SK-N-SH (cell line): Measurements from ENCODE around the gene ZC3H18. TPM values are rescaled to one million over a fixed set of nuclear protein-coding genes. Genes with fewer than 3 reads are reported as not detected.

ENCODE experiments used
- CTCF ChIA-PET: fragments of 300-600, 350-600 bp; formaldehyde crosslinking; extraction: SDS; loops from one replicate; lab custom pipeline; 2021; lab: Yijun Ruan, JAX
- POLR2A ChIA-PET: fragments of 350-600 bp; sonication (Branson Sonifier 250); formaldehyde crosslinking; extraction: SDS; loops from one replicate; lab custom pipeline; 2020; ENCODE audit warnings: antibody characterized with exemption, inconsistent platforms; lab: Yijun Ruan, JAX
- DNase-seq: peaks from one replicate; pipeline ENCODE4 v3.0.0; 2012
- H2AFZ ChIP-seq: fragments of 200-600 bp; sonication (generic); 2 replicates; pipeline ENCODE4 v1.8.1; 2016; ENCODE audit warnings: antibody characterized with exemption, mild to moderate bottlenecking, low read depth
- H3F3A ChIP-seq: fragments of 200-600 bp; sonication (generic); replicated peaks from 2 replicates; pipeline ENCODE3; 2016; ENCODE audit warnings: antibody characterized with exemption, mild to moderate bottlenecking; ENCODE audit not compliant: insufficient read depth
- H3K27ac ChIP-seq, 2 experiments: fragments of 200-500 bp in 1 of 2; fragments of 200-600 bp in 1 of 2; sonication (Bioruptor generic) in 1 of 2; sonication (generic), shearing (Covaris generic) in 1 of 2; 2 replicates each; pipeline versions ENCODE4 v1.5.1 to v1.6.1; 2014 to 2016; ENCODE audit warnings: low read depth in 2 of 2, inconsistent platforms in 1 of 2, low read length in 1 of 2, mild to moderate bottlenecking in 1 of 2, mixed read lengths in 1 of 2
- H3K27me3 ChIP-seq: fragments of 200-600 bp; sonication (generic), shearing (Covaris generic); 2 replicates; pipeline ENCODE4 v1.6.1; 2016; ENCODE audit warnings: mixed run types; ENCODE audit not compliant: insufficient read depth
- H3K36me3 ChIP-seq, 2 experiments: fragments of 200-500 bp in 1 of 2; fragments of 200-600 bp in 1 of 2; sonication (Bioruptor generic) in 1 of 2; sonication (generic) in 1 of 2; replicated peaks in 1 of 2; 2 replicates each; pipeline versions ENCODE3 to v1.5.1; 2014 to 2016; ENCODE audit warnings: low read length in 1 of 2, mild to moderate bottlenecking in 1 of 2; ENCODE audit not compliant: insufficient read depth in 2 of 2, control insufficient read depth in 1 of 2
- H3K4me1 ChIP-seq, 2 experiments: fragments of 200-500 bp in 1 of 2; fragments of 200-600 bp in 1 of 2; sonication (Bioruptor generic) in 1 of 2; sonication (generic), shearing (Covaris generic) in 1 of 2; 2 replicates each; pipeline versions ENCODE4 v1.5.1 to v1.6.1; 2014 to 2016; ENCODE audit warnings: low read depth in 1 of 2, low read length in 1 of 2, mixed run types in 1 of 2; ENCODE audit not compliant: insufficient read depth in 2 of 2, control insufficient read depth in 1 of 2
- H3K4me2 ChIP-seq: fragments of 200-600 bp; sonication (generic), shearing (Covaris generic); 2 replicates; pipeline ENCODE4 v1.6.1; 2017; ENCODE audit warnings: mixed run types
- H3K4me3 ChIP-seq, 2 experiments: fragments of 200-500 bp in 1 of 2; fragments of 200-600 bp in 1 of 2; sonication (Bioruptor generic) in 1 of 2; sonication (generic), shearing (Covaris generic) in 1 of 2; 2 replicates each; pipeline versions ENCODE4 v1.5.1 to v1.8.1; 2014 to 2016; ENCODE audit warnings: low read depth in 2 of 2, inconsistent platforms in 1 of 2, low read length in 1 of 2, mild to moderate bottlenecking in 1 of 2, mixed read lengths in 1 of 2, moderate library complexity in 1 of 2
- H3K79me2 ChIP-seq: fragments of 200-600 bp; sonication (generic); 2 replicates; pipeline ENCODE4 v1.8.1; 2017; ENCODE audit warnings: mild to moderate bottlenecking; ENCODE audit not compliant: insufficient read depth
- H3K9ac ChIP-seq: fragments of 200-600 bp; sonication (generic); 2 replicates; pipeline ENCODE4 v1.6.1; 2017; ENCODE audit warnings: mixed run types
- H3K9me2 ChIP-seq: fragments of 200-600 bp; sonication (generic); 2 replicates; pipeline ENCODE4 v1.6.1; 2017; ENCODE audit warnings: mixed run types
- H3K9me3 ChIP-seq: fragments of 200-600 bp; sonication (generic); 2 replicates; pipeline ENCODE4 v1.6.1; 2017; ENCODE audit warnings: mixed run types, mild to moderate bottlenecking, moderate library complexity
- H4K20me1 ChIP-seq: fragments of 200-600 bp; sonication (generic); 2 replicates; pipeline ENCODE4 v1.6.1; 2017; ENCODE audit warnings: mild to moderate bottlenecking, mixed run types; ENCODE audit not compliant: insufficient read depth
- CHD2 ChIP-seq: fragments of 150-350 bp; IDR thresholded peaks from 2 replicates; pipeline ENCODE4 v1.6.1; 2018; ENCODE audit warnings: low read length; ENCODE audit not compliant: partially characterized antibody
- FOSL2 ChIP-seq: IDR thresholded peaks from 2 replicates; pipeline ENCODE4 v1.4.0; 2012; ENCODE audit warnings: low read depth, mild to moderate bottlenecking, moderate library complexity, borderline replicate concordance
- FOXJ3 ChIP-seq: sonication (generic); formaldehyde crosslinking; IDR thresholded peaks from 2 replicates; pipeline ENCODE4 v1.5.1; 2020; ENCODE audit warnings: mild to moderate bottlenecking, missing genetic modification reagents
- FOXM1 ChIP-seq: IDR thresholded peaks from 2 replicates; pipeline ENCODE4 v1.4.0; 2012; ENCODE audit warnings: low read depth, mild to moderate bottlenecking
- GATA2 ChIP-seq: sonication (generic); formaldehyde crosslinking; IDR thresholded peaks from 2 replicates; pipeline ENCODE4 v1.5.0; 2020; ENCODE audit warnings: mild to moderate bottlenecking, missing genetic modification reagents
- JUND ChIP-seq: IDR thresholded peaks from 2 replicates; pipeline ENCODE4 v1.4.0; 2012
- MEF2A ChIP-seq: IDR thresholded peaks from 2 replicates; pipeline ENCODE4 v1.4.0; 2012; ENCODE audit warnings: low read depth, borderline replicate concordance
- MXI1 ChIP-seq: IDR thresholded peaks from 2 replicates; pipeline ENCODE4 v1.6.1; 2012; ENCODE audit warnings: mild to moderate bottlenecking, low read depth, low read length, improper control_type of control experiment
- NRF1 ChIP-seq: IDR thresholded peaks from 2 replicates; pipeline ENCODE4 v1.6.1; 2012; ENCODE audit warnings: low read depth, mild to moderate bottlenecking, low read length
- POLR2AphosphoS5 ChIP-seq: IDR thresholded peaks from 2 replicates; pipeline ENCODE4 v1.6.1; 2012; ENCODE audit warnings: low read depth, low read length
- RFX5 ChIP-seq: IDR thresholded peaks from 2 replicates; pipeline ENCODE4 v1.6.1; 2012; ENCODE audit warnings: mild to moderate bottlenecking, improper control_type of control experiment, low read length
- RXRA ChIP-seq: IDR thresholded peaks from 2 replicates; pipeline ENCODE4 v1.4.0; 2012; ENCODE audit warnings: low read depth, mild to moderate bottlenecking, borderline replicate concordance
- TAF1 ChIP-seq: IDR thresholded peaks from 2 replicates; pipeline ENCODE4 v1.6.1; 2012; ENCODE audit warnings: low read depth, mild to moderate bottlenecking, low read length, moderate library complexity, borderline replicate concordance
- TEAD4 ChIP-seq: IDR thresholded peaks from 2 replicates; pipeline ENCODE4 v1.4.0; 2012; ENCODE audit warnings: mild to moderate bottlenecking, borderline replicate concordance; ENCODE audit not compliant: insufficient read depth
- USF2 ChIP-seq: fragments of 150-350 bp; IDR thresholded peaks from 2 replicates; pipeline ENCODE4 v1.6.1; 2017; ENCODE audit warnings: antibody characterized with exemption, low read length, low read depth, borderline replicate concordance
- YY1 ChIP-seq: IDR thresholded peaks from 2 replicates; pipeline ENCODE4 v1.4.0; 2012; ENCODE audit warnings: low read depth, mild to moderate bottlenecking
- ZBTB33 ChIP-seq: IDR thresholded peaks from 2 replicates; pipeline ENCODE4 v1.4.0; 2012; ENCODE audit warnings: low read depth, borderline replicate concordance
- WGBS: methylation state at CpG from one replicate; pipeline ENCODE4 v1.1.6; 2017; ENCODE audit warnings: low lambda C conversion rate; 5-methylcytosine and 5-hydroxymethylcytosine counted together
- polyA plus RNA-seq, 3 experiments: library from polyadenylated mRNA; depleted of rRNA; stranded (reverse); fragments of >200 nt; gene quantifications; 2 replicates each; pipeline ENCODE4 v1.2.3, GENCODE V29; 2012
- TF ChIP-seq, protein P1 (sequence below): IDR thresholded peaks from 2 replicates; pipeline ENCODE4; 2012
- TF ChIP-seq, protein P2 (sequence below): fragments of 200-600 bp; sonication (generic); IDR thresholded peaks from 2 replicates; pipeline ENCODE4 v1.6.1; 2017; ENCODE audit warnings: antibody characterized with exemption, mild to moderate bottlenecking, moderate library complexity

Gene ZC3H18
- polyA plus RNA-seq, 1 of the 3 experiments (the other 2 are of a cell fraction): 32.7 TPM

- Histone ChIP-seq H3K36me3 (peaks cover 0 to 3% of the 10 kb centered on the region in 2 experiments), H3K27ac (no peak overlapping the region), H2AFZ (no peak overlapping the region), H3K4me2 (no peak overlapping the region), H3K9me2 (no peaks in the 10 kb centered on the region), H3K9ac (no peak overlapping the region), H3K27me3 (no peaks in the 10 kb centered on the region), H3K9me3 (no peaks in the 10 kb centered on the region), H4K20me1 (no peaks in the 10 kb centered on the region), H3K4me1 (peaks cover 0 to 5% of the 10 kb centered on the region in 2 experiments; a peak in 1 of 4 replicates), H3F3A (peaks cover 4% of the 10 kb centered on the region), H3K79me2 (peaks cover 8% of the 10 kb centered on the region), H3K4me3 (no peak overlapping the region)
- TF ChIP-seq FOSL2: no peak
- no peak for TF ChIP-seq POLR2AphosphoS5
- TF ChIP-seq TEAD4: no peak
- TF ChIP-seq TAF1: no peak
- ChIA-PET CTCF (interaction anchor here (0.9 to 1.2 kb wide), 2 partner anchors 8 to 89 kb away, joined by 3 read pairs; no protein-coding TSS in a partner anchor), POLR2A (no interaction called here)
- 91% methylated on average over 4 of the region's 4 CpGs for WGBS
- DNase-seq: no peak
Observed at GRCh38 chr16:88665148-88665547, 94.9 kb downstream of the ZC3H18 start.

DNA sequence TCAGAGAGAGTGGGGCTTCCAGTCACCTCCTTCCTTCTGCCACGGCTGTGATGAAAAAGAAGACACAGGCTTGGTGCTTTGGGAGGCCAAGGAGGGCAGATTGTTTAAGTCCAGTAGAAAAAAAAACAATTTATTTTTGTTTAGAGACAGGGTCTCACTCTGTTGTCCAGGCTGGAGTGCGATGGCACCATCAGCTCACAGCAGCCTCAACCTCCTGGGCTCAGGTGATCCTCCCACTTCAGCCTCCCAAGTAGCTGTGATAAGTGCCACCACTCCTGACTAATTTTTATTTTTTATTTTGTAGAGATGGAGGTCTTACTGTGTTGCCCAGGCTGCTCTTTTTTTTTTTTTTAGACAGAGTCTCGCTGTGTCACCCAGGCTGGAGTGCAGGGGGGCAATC lies 95.4 kb downstream of the ZC3H18 start:
- ChIA-PET CTCF (interaction anchor here (0.9 to 1.2 kb wide), 2 partner anchors 9 to 88 kb away, joined by 3 read pairs; no protein-coding TSS in a partner anchor), POLR2A (no interaction called here)
- DNase-seq: no peak
- Histone ChIP-seq H3F3A (peaks cover 4% of the 10 kb centered on the region), H4K20me1 (no peaks in the 10 kb centered on the region), H3K27ac (no peak overlapping the region), H3K79me2 (peaks cover 6% of the 10 kb centered on the region), H3K4me3 (no peak overlapping the region), H3K27me3 (no peaks in the 10 kb centered on the region), H3K9ac (no peak overlapping the region), H3K9me2 (no peaks in the 10 kb centered on the region), H2AFZ (no peak overlapping the region), H3K4me1 (peaks cover 0 to 5% of the 10 kb centered on the region in 2 experiments; a peak in 1 of 4 replicates), H3K9me3 (no peaks in the 10 kb centered on the region), H3K36me3 (peaks cover 0 to 3% of the 10 kb centered on the region in 2 experiments), H3K4me2 (no peak overlapping the region)
- TF ChIP-seq, protein P1, sequence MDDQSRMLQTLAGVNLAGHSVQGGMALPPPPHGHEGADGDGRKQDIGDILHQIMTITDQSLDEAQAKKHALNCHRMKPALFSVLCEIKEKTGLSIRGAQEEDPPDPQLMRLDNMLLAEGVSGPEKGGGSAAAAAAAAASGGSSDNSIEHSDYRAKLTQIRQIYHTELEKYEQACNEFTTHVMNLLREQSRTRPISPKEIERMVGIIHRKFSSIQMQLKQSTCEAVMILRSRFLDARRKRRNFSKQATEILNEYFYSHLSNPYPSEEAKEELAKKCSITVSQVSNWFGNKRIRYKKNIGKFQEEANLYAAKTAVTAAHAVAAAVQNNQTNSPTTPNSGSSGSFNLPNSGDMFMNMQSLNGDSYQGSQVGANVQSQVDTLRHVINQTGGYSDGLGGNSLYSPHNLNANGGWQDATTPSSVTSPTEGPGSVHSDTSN: no peak
- TF ChIP-seq FOXJ3 (CRISPR knock-in tag) (no peak), JUND (no peak), FOSL2 (no peak), MEF2A (no peak), RXRA (no peak), ZBTB33 (no peak), GATA2 (CRISPR knock-in tag) (no peak), CHD2 (no peak), YY1 (no peak), MXI1 (no peak), TAF1 (no peak), USF2 (no peak), NRF1 (no peak), POLR2AphosphoS5 (no peak), FOXM1 (no peak), RFX5 (no peak)
- TF ChIP-seq, protein P2, sequence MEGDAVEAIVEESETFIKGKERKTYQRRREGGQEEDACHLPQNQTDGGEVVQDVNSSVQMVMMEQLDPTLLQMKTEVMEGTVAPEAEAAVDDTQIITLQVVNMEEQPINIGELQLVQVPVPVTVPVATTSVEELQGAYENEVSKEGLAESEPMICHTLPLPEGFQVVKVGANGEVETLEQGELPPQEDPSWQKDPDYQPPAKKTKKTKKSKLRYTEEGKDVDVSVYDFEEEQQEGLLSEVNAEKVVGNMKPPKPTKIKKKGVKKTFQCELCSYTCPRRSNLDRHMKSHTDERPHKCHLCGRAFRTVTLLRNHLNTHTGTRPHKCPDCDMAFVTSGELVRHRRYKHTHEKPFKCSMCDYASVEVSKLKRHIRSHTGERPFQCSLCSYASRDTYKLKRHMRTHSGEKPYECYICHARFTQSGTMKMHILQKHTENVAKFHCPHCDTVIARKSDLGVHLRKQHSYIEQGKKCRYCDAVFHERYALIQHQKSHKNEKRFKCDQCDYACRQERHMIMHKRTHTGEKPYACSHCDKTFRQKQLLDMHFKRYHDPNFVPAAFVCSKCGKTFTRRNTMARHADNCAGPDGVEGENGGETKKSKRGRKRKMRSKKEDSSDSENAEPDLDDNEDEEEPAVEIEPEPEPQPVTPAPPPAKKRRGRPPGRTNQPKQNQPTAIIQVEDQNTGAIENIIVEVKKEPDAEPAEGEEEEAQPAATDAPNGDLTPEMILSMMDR: no peak
- WGBS: 95% methylated on average over 3 of the region's 3 CpGs
